T-helper 17 cell (primary cell): ENCODE measurements around the gene HS6ST2. TPM values are rescaled to one million over a fixed set of nuclear protein-coding genes. Genes with fewer than 3 reads are reported as not detected.
"Not testable (repeated sequence)": the region's sequence is repeated elsewhere in the genome, so short reads cannot be mapped to it uniquely, and the experiment has no call there.

ENCODE experiments used
- ATAC-seq: fragments of 150-1000 bp; cut with Tn5 transposase; 2 replicates; pipeline ENCODE4 v1.10.0; 2021; ENCODE audit warnings: mild to moderate bottlenecking, moderate library complexity
- DNase-seq, 3 donors: peaks; one replicate each; pipeline versions ENCODE4 v3.0.0 to v3.0.0-alpha.2; 2020 to 2021
- H3K9me3 ChIP-seq: one replicate; pipeline ENCODE4 v1.7.0; 2013; ENCODE audit warnings: low read length, mild to moderate bottlenecking; ENCODE audit not compliant: control insufficient read depth, poor library complexity, severe bottlenecking
- H3K27ac Mint-ChIP-seq: one replicate; pipeline ENCODE4 v1.8.0; 2022; ENCODE audit warnings: mild to moderate bottlenecking, moderate library complexity, mixed read lengths
- H3K27me3 Mint-ChIP-seq: one replicate; pipeline ENCODE4 v1.8.0; 2022; ENCODE audit warnings: mixed read lengths
- H3K36me3 Mint-ChIP-seq: one replicate; pipeline ENCODE4 v1.8.0; 2022; ENCODE audit warnings: low read depth, mixed read lengths
- H3K4me1 Mint-ChIP-seq: one replicate; pipeline ENCODE4 v1.8.0; 2022; ENCODE audit warnings: mild to moderate bottlenecking, mixed read lengths
- H3K4me3 Mint-ChIP-seq: one replicate; pipeline ENCODE4 v1.8.0; 2022; ENCODE audit warnings: mild to moderate bottlenecking, moderate library complexity, mixed read lengths
- total RNA-seq, 4 donors: library from RNA in 2 of 4; stranded (reverse) in 2 of 4; gene quantifications; one replicate each; pipeline ENCODE4 v1.2.3 and lab custom pipeline; 2022 to 2026

HS6ST2 gene
- total RNA-seq, 2 donors from 2014 or later, result not detected

GRCh38 chrX:132957211-132958090, 978 bp downstream of the HS6ST2 start:
- no peak for ATAC-seq
- Mint-ChIP-seq H3K27ac (no peak overlapping the region), H3K4me1 (peaks cover 5% of the 10 kb centered on the region), H3K36me3 (no peaks in the 10 kb centered on the region), H3K27me3 (peaks cover 41% of the 10 kb centered on the region), H3K4me3 (peak overlapping the region; percentile 79)
- DNase-seq, result no peak
- H3K9me3 ChIP-seq, result no peaks in the 10 kb centered on the region

GRCh38 chrX:132956421-132957210, 1.8 kb downstream of the HS6ST2 start:
- H3K27ac Mint-ChIP-seq, result no peak overlapping the region
- H3K9me3 ChIP-seq, result no peaks in the 10 kb centered on the region
- peaks cover 41% of the 10 kb centered on the region for H3K27me3 Mint-ChIP-seq
- ATAC-seq (no peak), DNase-seq (no peak)
- no peaks in the 10 kb centered on the region for H3K36me3 Mint-ChIP-seq
- H3K4me3 Mint-ChIP-seq, result peak overlapping the region; percentile 79
- H3K4me1 Mint-ChIP-seq, result peaks cover 5% of the 10 kb centered on the region

GRCh38 chrX:132955690-132956089, 2.7 kb downstream of the HS6ST2 start:
- peaks cover 5% of the 10 kb centered on the region for H3K4me1 Mint-ChIP-seq
- DNase-seq, result no peak
- peaks cover 37% of the 10 kb centered on the region for H3K27me3 Mint-ChIP-seq
- H3K27ac Mint-ChIP-seq, result no peak overlapping the region
- H3K9me3 ChIP-seq, result no peaks in the 10 kb centered on the region
- no peak for ATAC-seq
- peak overlapping the region; percentile 77 for H3K4me3 Mint-ChIP-seq
- no peaks in the 10 kb centered on the region for H3K36me3 Mint-ChIP-seq

GRCh38 chrX:132954323-132954722, 4.1 kb downstream of the HS6ST2 start:
- Mint-ChIP-seq H3K27me3 (peaks cover 32% of the 10 kb centered on the region), H3K36me3 (no peaks in the 10 kb centered on the region), H3K27ac (no peak overlapping the region), H3K4me3 (no peak overlapping the region), H3K4me1 (peaks cover 5% of the 10 kb centered on the region)
- no peaks in the 10 kb centered on the region for H3K9me3 ChIP-seq
- ATAC-seq (no peak), DNase-seq (no peak)

- peaks cover 5% of the 10 kb centered on the region for H3K4me1 Mint-ChIP-seq
- H3K9me3 ChIP-seq, result no peaks in the 10 kb centered on the region
- ATAC-seq (no peak), DNase-seq (no peak)
- H3K4me3 Mint-ChIP-seq, result no peak overlapping the region
- H3K27ac Mint-ChIP-seq, result no peak overlapping the region
- H3K27me3 Mint-ChIP-seq, result peaks cover 27% of the 10 kb centered on the region
- H3K36me3 Mint-ChIP-seq, result no peaks in the 10 kb centered on the region
These were observed 5.1 kb downstream of the HS6ST2 start for GRCh38 chrX:132953354-132953753.

GRCh38 chrX:132948648-132949260, 9.7 kb downstream of the HS6ST2 start:
- ATAC-seq (no peak), DNase-seq (no peak)
- Mint-ChIP-seq H3K27me3 (peaks cover 5% of the 10 kb centered on the region), H3K27ac (no peak overlapping the region), H3K4me1 (no peaks in the 10 kb centered on the region), H3K4me3 (no peak overlapping the region), H3K36me3 (no peaks in the 10 kb centered on the region)
- H3K9me3 ChIP-seq, result no peaks in the 10 kb centered on the region

- H3K4me3 Mint-ChIP-seq, DNase-seq, ATAC-seq, H3K4me1 Mint-ChIP-seq, H3K27me3 Mint-ChIP-seq, H3K27ac Mint-ChIP-seq, H3K36me3 Mint-ChIP-seq, H3K9me3 ChIP-seq: not testable (repeated sequence)
These were observed 13.3 kb downstream of the HS6ST2 start for GRCh38 chrX:132945055-132945599.

GRCh38 chrX:132940727-132941327, 17.6 kb downstream of the HS6ST2 start:
- no peaks in the 10 kb centered on the region for H3K27me3 Mint-ChIP-seq
- no peaks in the 10 kb centered on the region for H3K36me3 Mint-ChIP-seq
- H3K9me3 ChIP-seq, result no peaks in the 10 kb centered on the region
- H3K4me1 Mint-ChIP-seq, result no peaks in the 10 kb centered on the region
- no peak for DNase-seq
- no peak for ATAC-seq
- no peak overlapping the region for H3K4me3 Mint-ChIP-seq
- H3K27ac Mint-ChIP-seq, result no peak overlapping the region

- H3K4me3 Mint-ChIP-seq, result no peak overlapping the region
- peaks cover 13% of the 10 kb centered on the region for H3K27me3 Mint-ChIP-seq
- ATAC-seq, result no peak
- no peaks in the 10 kb centered on the region for H3K36me3 Mint-ChIP-seq
- no peak overlapping the region for H3K27ac Mint-ChIP-seq
- DNase-seq, result no peak
- no peaks in the 10 kb centered on the region for H3K4me1 Mint-ChIP-seq
- no peaks in the 10 kb centered on the region for H3K9me3 ChIP-seq
These were observed 25.3 kb downstream of the HS6ST2 start for GRCh38 chrX:132933170-132933569.

GRCh38 chrX:132924426-132924825, 34.0 kb downstream of the HS6ST2 start:
- Mint-ChIP-seq H3K27me3 (peaks cover 10% of the 10 kb centered on the region), H3K4me3 (no peak overlapping the region), H3K27ac (no peak overlapping the region), H3K36me3 (peaks cover 5% of the 10 kb centered on the region), H3K4me1 (no peaks in the 10 kb centered on the region)
- no peaks in the 10 kb centered on the region for H3K9me3 ChIP-seq
- ATAC-seq (no peak), DNase-seq (no peak)

- ATAC-seq (no peak), DNase-seq (no peak)
- Mint-ChIP-seq H3K36me3 (no peaks in the 10 kb centered on the region), H3K4me1 (no peaks in the 10 kb centered on the region), H3K27me3 (no peaks in the 10 kb centered on the region), H3K27ac (no peak overlapping the region), H3K4me3 (no peak overlapping the region)
- H3K9me3 ChIP-seq, result no peaks in the 10 kb centered on the region
These were observed 39.9 kb downstream of the HS6ST2 start for GRCh38 chrX:132918523-132918922.

GRCh38 chrX:132916349-132916748, 42.1 kb downstream of the HS6ST2 start:
- H3K4me1 Mint-ChIP-seq, result no peaks in the 10 kb centered on the region
- H3K4me3 Mint-ChIP-seq, result no peak overlapping the region
- no peak overlapping the region for H3K27ac Mint-ChIP-seq
- DNase-seq, result no peak
- ATAC-seq, result no peak
- H3K36me3 Mint-ChIP-seq, result no peaks in the 10 kb centered on the region
- no peaks in the 10 kb centered on the region for H3K9me3 ChIP-seq
- H3K27me3 Mint-ChIP-seq, result peaks cover 5% of the 10 kb centered on the region

GRCh38 chrX:132909643-132910042, 48.8 kb downstream of the HS6ST2 start:
- Mint-ChIP-seq H3K4me1 (no peaks in the 10 kb centered on the region), H3K36me3 (no peaks in the 10 kb centered on the region), H3K27me3 (peaks cover 5% of the 10 kb centered on the region), H3K27ac (no peak overlapping the region), H3K4me3 (no peak overlapping the region)
- ATAC-seq, result no peak
- DNase-seq, result no peak
- H3K9me3 ChIP-seq, result no peaks in the 10 kb centered on the region
